Stimulated activated CD4-positive, alpha-beta T cell treated with anti-CD3 and anti-CD28 coated beads, Interleukin-12 subunit alpha, Interleukin-12 subunit beta, amount 100 ng/mL, for 24 hours (primary cell): ENCODE data around the gene IKBIP.
"Not testable (repeated sequence)": the region's sequence is repeated elsewhere in the genome, so short reads cannot be mapped to it uniquely, and the experiment has no call there.

ENCODE experiments used
- DNase-seq, 2 experiments: peaks; one replicate each; pipeline ENCODE4 v3.0.0-alpha.2; 2020; ENCODE audit warnings: low read depth in 2 of 2

IKBIP gene

DNA sequence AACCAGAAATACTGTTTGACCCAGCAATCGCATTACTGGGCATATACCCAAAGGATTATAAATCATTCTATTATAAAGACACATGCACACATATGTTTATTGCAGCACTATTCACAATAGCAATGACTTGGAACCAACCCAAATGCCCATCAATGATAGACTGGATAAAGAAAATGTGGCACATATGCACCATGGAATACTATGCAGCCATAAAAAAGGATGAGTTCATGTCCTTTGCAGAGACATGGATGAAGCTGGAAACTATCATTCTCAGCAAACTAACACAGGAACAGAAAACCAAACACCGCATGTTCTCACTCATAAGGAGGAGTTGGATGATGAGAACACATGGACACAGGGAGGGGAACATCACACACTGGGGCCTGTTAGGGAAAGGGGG is 67.8 kb downstream of the IKBIP start:
- not testable (repeated sequence) for DNase-seq

- no peak for DNase-seq
Measured at GRCh38 chr12:98575013-98575412, 69.6 kb downstream of the IKBIP start.
